IMR-90 (cell line): Measurements from ENCODE around the gene SCPEP1. TPM values are rescaled to one million over a fixed set of nuclear protein-coding genes. Genes with fewer than 3 reads are reported as not detected.

ENCODE experiments used
- ATAC-seq: fragments of 200-7000 bp; cut with Tn5 transposase; 2 replicates; pipeline ENCODE4 v1.9.1; 2020; ENCODE audit warnings: low read depth, mild to moderate bottlenecking, moderate library complexity
- BruUV-seq: library from RNA; stranded (reverse); fragments of 400-500 nt; replicated peaks from 2 replicates; lab custom pipeline; 2021; lab: Mats Ljungman, UMichigan
- CTCF ChIA-PET: fragments of 300-600 bp; formaldehyde crosslinking; extraction: SDS; loops from one replicate; lab custom pipeline; 2021; ENCODE audit warnings: antibody characterized with exemption; lab: Yijun Ruan, JAX
- POLR2A ChIA-PET: fragments of 300-600 bp; sonication (Branson Sonifier 250); formaldehyde crosslinking; loops from one replicate; lab custom pipeline; 2022; ENCODE audit warnings: antibody characterized with exemption; ENCODE audit not compliant: unreplicated experiment; lab: Charles Lee
- DNase-seq: peaks from one replicate; pipeline ENCODE4 v3.0.0; 2013
- H2AFZ ChIP-seq: replicated peaks from 2 replicates; pipeline ENCODE3; 2013; ENCODE audit warnings: low read length, mild to moderate bottlenecking; ENCODE audit not compliant: poor library complexity
- H2AK5ac ChIP-seq: 2 replicates; pipeline ENCODE4 v1.6.1; 2013; ENCODE audit warnings: low read depth, low read length, inconsistent platforms
- H2AK9ac ChIP-seq: replicated peaks from 2 replicates; pipeline ENCODE3; 2013; ENCODE audit warnings: mild to moderate bottlenecking, low read depth, low read length, moderate library complexity; ENCODE audit not compliant: poor library complexity
- H2BK120ac ChIP-seq: 2 replicates; pipeline ENCODE4 v1.6.1; 2013; ENCODE audit warnings: low read depth, low read length, inconsistent platforms
- H2BK15ac ChIP-seq: 3 replicates; pipeline ENCODE4 v1.6.1; 2013; ENCODE audit warnings: low read depth, low read length, inconsistent platforms
- H2BK20ac ChIP-seq: 2 replicates; pipeline ENCODE4 v1.6.1; 2013; ENCODE audit warnings: low read depth, mild to moderate bottlenecking, inconsistent platforms, low read length, moderate library complexity
- H2BK5ac ChIP-seq: 2 replicates; pipeline ENCODE4 v1.6.1; 2013; ENCODE audit warnings: mild to moderate bottlenecking, low read depth, low read length, inconsistent platforms; ENCODE audit not compliant: poor library complexity, severe bottlenecking
- H3K14ac ChIP-seq: replicated peaks from 2 replicates; pipeline ENCODE4 v1.6.1; 2013; ENCODE audit warnings: low read depth, low read length, inconsistent platforms
- H3K18ac ChIP-seq: 2 replicates; pipeline ENCODE4 v1.6.1; 2013; ENCODE audit warnings: low read depth, low read length, control low read depth
- H3K23ac ChIP-seq: 2 replicates; pipeline ENCODE4 v1.6.1; 2013; ENCODE audit warnings: low read depth, low read length, inconsistent platforms
- H3K27ac ChIP-seq: 2 replicates; pipeline ENCODE4 v1.5.1; 2013; ENCODE audit warnings: mild to moderate bottlenecking, control low read depth, low read length; ENCODE audit not compliant: insufficient read depth
- H3K27me3 ChIP-seq: 2 replicates; pipeline ENCODE4 v1.6.1; 2013; ENCODE audit warnings: low read length; ENCODE audit not compliant: control insufficient read depth, insufficient read depth
- H3K36me3 ChIP-seq: 2 replicates; pipeline ENCODE4 v1.6.1; 2013; ENCODE audit warnings: low read length, mixed read lengths; ENCODE audit not compliant: control insufficient read depth, insufficient read depth
- H3K4ac ChIP-seq: 2 replicates; pipeline ENCODE4 v1.6.1; 2013; ENCODE audit warnings: low read depth, low read length, inconsistent platforms
- H3K4me1 ChIP-seq: 2 replicates; pipeline ENCODE4 v1.6.1; 2013; ENCODE audit warnings: low read length, mixed read lengths; ENCODE audit not compliant: control insufficient read depth, insufficient read depth
- H3K4me2 ChIP-seq: 2 replicates; pipeline ENCODE4 v1.6.1; 2013; ENCODE audit warnings: low read depth, mild to moderate bottlenecking, control low read depth, low read length, moderate library complexity
- H3K4me3 ChIP-seq: 2 replicates; pipeline ENCODE4 v1.5.1; 2013; ENCODE audit warnings: low read depth, mild to moderate bottlenecking, control low read depth, low read length, moderate library complexity; ENCODE audit not compliant: insufficient read depth
- H3K56ac ChIP-seq: 2 replicates; pipeline ENCODE4 v1.6.1; 2013; ENCODE audit warnings: low read length, inconsistent platforms; ENCODE audit not compliant: insufficient read depth; ENCODE audit errors: extremely low read depth
- H3K79me1 ChIP-seq, 2 experiments: 2 replicates each; pipeline ENCODE4 v1.6.1; 2013; ENCODE audit warnings: low read length in 2 of 2, inconsistent platforms in 1 of 2, low read depth in 1 of 2
- H3K9ac ChIP-seq: 2 replicates; pipeline ENCODE4 v1.6.1; 2013; ENCODE audit warnings: low read depth, low read length, control low read depth
- H3K9me1 ChIP-seq: 2 replicates; pipeline ENCODE4 v1.6.1; 2013; ENCODE audit warnings: low read length, inconsistent platforms; ENCODE audit not compliant: insufficient read depth
- H3K9me3 ChIP-seq: 2 replicates; pipeline ENCODE4 v1.6.1; 2013; ENCODE audit warnings: low read length; ENCODE audit not compliant: control insufficient read depth, insufficient read depth
- H4K20me1 ChIP-seq: 2 replicates; pipeline ENCODE4 v1.6.1; 2013; ENCODE audit warnings: low read length, inconsistent platforms; ENCODE audit not compliant: insufficient read depth
- H4K5ac ChIP-seq: 2 replicates; pipeline ENCODE4 v1.6.1; 2013; ENCODE audit warnings: mild to moderate bottlenecking, low read depth, low read length, control low read depth
- H4K8ac ChIP-seq, 2 experiments: 2 replicates each; pipeline ENCODE4 v1.6.1; 2013; ENCODE audit warnings: low read depth in 2 of 2, low read length in 2 of 2, control low read depth in 1 of 2, inconsistent platforms in 1 of 2
- H4K91ac ChIP-seq: 2 replicates; pipeline ENCODE4 v1.6.1; 2013; ENCODE audit warnings: low read depth, low read length, inconsistent platforms; ENCODE audit not compliant: insufficient read depth
- BHLHE40 ChIP-seq: fragments of 150-350 bp; IDR thresholded peaks from 2 replicates; pipeline ENCODE4 v1.6.1; 2016; ENCODE audit warnings: mild to moderate bottlenecking, low read depth, low read length
- CTCF ChIP-seq: conservative IDR thresholded peaks from 2 replicates; pipeline ENCODE4 v1.5.1; 2012; ENCODE audit warnings: mild to moderate bottlenecking, low read depth, low read length, improper control_type of control experiment
- MAFK ChIP-seq: IDR thresholded peaks from 2 replicates; pipeline ENCODE4 v1.6.1; 2012; ENCODE audit warnings: low read depth, low read length, improper control_type of control experiment
- POLR2A ChIP-seq: IDR thresholded peaks from 2 replicates; pipeline ENCODE4 v1.6.1; 2012; ENCODE audit warnings: mild to moderate bottlenecking, low read depth, low read length
- RAD21 ChIP-seq: IDR thresholded peaks from 2 replicates; pipeline ENCODE4 v1.6.1; 2012; ENCODE audit warnings: low read length, improper control_type of control experiment
- RFX5 ChIP-seq: IDR thresholded peaks from 2 replicates; pipeline ENCODE4 v1.8.0; 2012; ENCODE audit warnings: low read depth, mild to moderate bottlenecking, low read length, moderate library complexity
- SMC3 ChIP-seq: fragments of 150-350 bp; IDR thresholded peaks from 2 replicates; pipeline ENCODE4 v1.6.1; 2016; ENCODE audit warnings: low read depth, mild to moderate bottlenecking, antibody characterized with exemption, low read length, moderate library complexity
- WGBS, 2 experiments: methylation state at CpG; one replicate each; pipeline versions ENCODE4 v1.1.5 to v1.1.7; 2013; ENCODE audit warnings: missing lambda C conversion rate in 2 of 2; ENCODE audit not compliant: insufficient read length in 1 of 2; ENCODE audit errors: extremely low coverage in 2 of 2; 5-methylcytosine and 5-hydroxymethylcytosine counted together
- dilution Hi-C: fragments of 300-500 bp; cut with HindIII; formaldehyde crosslinking; loops from one replicate; pipeline ENCODE4 v1.14.3; 2018; ENCODE audit warnings: low sequenced_read_pairs; ENCODE audit not compliant: unreplicated experiment
- in situ Hi-C: fragments of 300-500 bp; cut with MboI; formaldehyde crosslinking; loops from 3 replicates; pipeline ENCODE4 v1.14.3; 2019; ENCODE audit warnings: low sequenced_read_pairs, inconsistent platforms, mixed read lengths
- intact Hi-C: fragments of 100-400 bp; cut with micrococcal nuclease; formaldehyde crosslinking; loops from 2 replicates; pipeline ENCODE4 v1.10.0; 2022
- polyA plus RNA-seq, 3 experiments: library from polyadenylated mRNA; depleted of rRNA; stranded (reverse); fragments of >200 nt; gene quantifications; 2 replicates each; pipeline ENCODE4 v1.2.3, GENCODE V29; 2012; ENCODE audit warnings: low replicate concordance in 1 of 3
- total RNA-seq: library from RNA; depleted of rRNA; stranded (reverse); fragments of >200 nt; gene quantifications from 2 replicates; pipeline ENCODE4 v1.2.3, GENCODE V29; 2012

The SCPEP1 gene
- total and polyA plus RNA-seq, 2 of the 4 experiments (the other 2 are of a cell fraction), result 16.5 to 32.1 TPM

GRCh38 chr17:57006040-57006439 lies 28.1 kb downstream of the SCPEP1 start:
- Histone ChIP-seq H3K4ac (no peak overlapping the region), H3K4me1 (no peaks in the 10 kb centered on the region), H2AK5ac (no peak overlapping the region), H2BK15ac (no peak overlapping the region), H3K27me3 (peaks cover 2% of the 10 kb centered on the region; the same call in 1 of the 2 replicates), H3K4me3 (no peak overlapping the region), H4K5ac (no peak overlapping the region), H2BK120ac (no peak overlapping the region), H3K27ac (no peak overlapping the region), H2BK5ac (no peak overlapping the region), H3K14ac (no peak overlapping the region), H2AFZ (no peak overlapping the region), H3K18ac (no peak overlapping the region), H3K23ac (no peak overlapping the region), H4K91ac (no peak overlapping the region), H2AK9ac (no peak overlapping the region), H3K79me1 (no peaks in the 10 kb centered on the region), H3K56ac (no peak overlapping the region), H3K9me3 (no peaks in the 10 kb centered on the region), H4K8ac (no peak overlapping the region), H4K20me1 (no peaks in the 10 kb centered on the region), H3K9ac (no peak overlapping the region), H3K9me1 (0 out of 2 replicates have a peak, but pooled peaks cover 3% of the 10 kb centered on the region), H3K36me3 (no peaks in the 10 kb centered on the region), H2BK20ac (no peak overlapping the region), H3K4me2 (no peak overlapping the region)
- no peak for ATAC-seq
- no peak for DNase-seq
- TF ChIP-seq SMC3 (no peak), POLR2A (no peak), MAFK (no peak), BHLHE40 (no peak), RFX5 (no peak), CTCF (no peak), RAD21 (no peak)
- ChIA-PET CTCF (no interaction called here), POLR2A (no interaction called here)
- no TSS peak for BruUV-seq
- dilution Hi-C loops (no loop called here), in situ Hi-C loops (no loop called here), intact Hi-C loops (no loop called here)
- WGBS, 2 experiments, result no CpG with 5 or more reads among the region's 2 CpGs
